ENCODE measurements around the gene RELCH.

DNA sequence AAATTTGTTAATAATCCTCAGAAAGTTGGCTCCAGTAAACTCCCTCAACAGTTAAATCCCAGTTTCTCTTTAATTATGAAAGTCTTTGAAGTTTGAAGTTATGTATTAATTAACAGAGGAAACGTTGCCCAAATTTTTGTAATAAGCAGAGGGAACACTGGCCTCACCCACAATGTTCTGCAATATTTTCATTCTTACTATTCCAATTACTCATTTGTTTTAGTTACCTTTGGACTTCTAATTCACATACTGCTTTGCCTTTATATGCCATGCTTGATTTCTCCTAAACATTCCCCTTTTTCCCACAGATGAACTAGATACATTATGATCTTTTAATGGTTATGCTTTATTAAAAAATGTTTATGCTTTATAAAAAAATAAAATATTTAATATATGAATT, 61.3 kb downstream of the RELCH start:
- TF ChIP-seq, protein P1, sequence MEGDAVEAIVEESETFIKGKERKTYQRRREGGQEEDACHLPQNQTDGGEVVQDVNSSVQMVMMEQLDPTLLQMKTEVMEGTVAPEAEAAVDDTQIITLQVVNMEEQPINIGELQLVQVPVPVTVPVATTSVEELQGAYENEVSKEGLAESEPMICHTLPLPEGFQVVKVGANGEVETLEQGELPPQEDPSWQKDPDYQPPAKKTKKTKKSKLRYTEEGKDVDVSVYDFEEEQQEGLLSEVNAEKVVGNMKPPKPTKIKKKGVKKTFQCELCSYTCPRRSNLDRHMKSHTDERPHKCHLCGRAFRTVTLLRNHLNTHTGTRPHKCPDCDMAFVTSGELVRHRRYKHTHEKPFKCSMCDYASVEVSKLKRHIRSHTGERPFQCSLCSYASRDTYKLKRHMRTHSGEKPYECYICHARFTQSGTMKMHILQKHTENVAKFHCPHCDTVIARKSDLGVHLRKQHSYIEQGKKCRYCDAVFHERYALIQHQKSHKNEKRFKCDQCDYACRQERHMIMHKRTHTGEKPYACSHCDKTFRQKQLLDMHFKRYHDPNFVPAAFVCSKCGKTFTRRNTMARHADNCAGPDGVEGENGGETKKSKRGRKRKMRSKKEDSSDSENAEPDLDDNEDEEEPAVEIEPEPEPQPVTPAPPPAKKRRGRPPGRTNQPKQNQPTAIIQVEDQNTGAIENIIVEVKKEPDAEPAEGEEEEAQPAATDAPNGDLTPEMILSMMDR (conservative IDR thresholded peaks at IDR 0.05), result no peak
- TF ChIP-seq ZFX (IDR thresholded peaks at IDR 0.05), result no peak

Measured in C4-2B (cell line).